Measurements from ENCODE around the gene SLCO6A1.

The SLCO6A1 gene

GRCh38 chr5:102385365-102385764, 113.4 kb downstream of the SLCO6A1 start:
- no peak for DNase-seq (ENCODE audit: low read depth)
- no peak for TF ChIP-seq CTCF (conservative IDR thresholded peaks at IDR 0.05; ENCODE audit: low read length)
- no peak overlapping the region for H3K4me3 ChIP-seq (ENCODE audit: low read length)

GRCh38 chr5:102380174-102380573, 118.6 kb downstream of the SLCO6A1 start:
- no peak for DNase-seq (ENCODE audit: low read depth)
- TF ChIP-seq CTCF (conservative IDR thresholded peaks at IDR 0.05; ENCODE audit: low read length) = no peak
- H3K4me3 ChIP-seq (ENCODE audit: low read length) = no peak overlapping the region

GRCh38 chr5:102375876-102376275, 122.9 kb downstream of the SLCO6A1 start:
- no peak for TF ChIP-seq CTCF (conservative IDR thresholded peaks at IDR 0.05; ENCODE audit: low read length)
- no peak overlapping the region for H3K4me3 ChIP-seq (ENCODE audit: low read length)

GRCh38 chr5:102375272-102375671, 123.5 kb downstream of the SLCO6A1 start:
- no peak for DNase-seq (ENCODE audit: low read depth)

More at GRCh38 chr5:102375876-102376275, 122.9 kb downstream of the SLCO6A1 start:
- DNase-seq (ENCODE audit: low read depth) = no peak

GRCh38 chr5:102368392-102368791, 130.4 kb downstream of the SLCO6A1 start:
- H3K4me3 ChIP-seq (ENCODE audit: low read length) = no peak overlapping the region
- no peak for DNase-seq (ENCODE audit: low read depth)
- no peak for TF ChIP-seq CTCF (conservative IDR thresholded peaks at IDR 0.05; ENCODE audit: low read length)

More at GRCh38 chr5:102375272-102375671, 123.5 kb downstream of the SLCO6A1 start:
- no peak overlapping the region for H3K4me3 ChIP-seq (ENCODE audit: low read length)
- TF ChIP-seq CTCF (conservative IDR thresholded peaks at IDR 0.05; ENCODE audit: low read length) = no peak

- no peak overlapping the region for H3K4me3 ChIP-seq (ENCODE audit: low read length)
- no peak for TF ChIP-seq CTCF (conservative IDR thresholded peaks at IDR 0.05; ENCODE audit: low read length)
- DNase-seq (ENCODE audit: low read depth) = no peak
Observed at GRCh38 chr5:102341681-102342288, 157.0 kb downstream of the SLCO6A1 start.

- H3K4me3 ChIP-seq (ENCODE audit: low read length) = no peak overlapping the region
- DNase-seq (ENCODE audit: low read depth) = no peak
- TF ChIP-seq CTCF (conservative IDR thresholded peaks at IDR 0.05; ENCODE audit: low read length) = no peak
Observed at GRCh38 chr5:102324714-102325113, 174.1 kb downstream of the SLCO6A1 start.

Data from AG10803 (cell line).